Measurements from ENCODE around the gene SLC17A3.

The SLC17A3 gene

GRCh38 chr6:25900843-25901242 is 26.8 kb upstream of the SLC17A3 start:
- Histone ChIP-seq H3K9ac (ENCODE audit: low read length) (no peak overlapping the region), H3F3A (ENCODE audit: insufficient read depth, low read length) (no peaks in the 10 kb centered on the region), H3K9me2 (replicated peaks; ENCODE audit: insufficient read depth, low read length) (no peaks in the 10 kb centered on the region), H3K9me3 (replicated peaks; ENCODE audit: insufficient read depth, low read length) (no peaks in the 10 kb centered on the region), H2AFZ (ENCODE audit: low read length) (no peak overlapping the region), H3K27me3 (replicated peaks; ENCODE audit: insufficient read depth, low read length) (no peaks in the 10 kb centered on the region), H3K79me2 (ENCODE audit: low read length) (no peaks in the 10 kb centered on the region), H3K27ac (ENCODE audit: low read length) (no peak overlapping the region), H3K4me1 (ENCODE audit: low read length) (no peaks in the 10 kb centered on the region), H4K20me1 (ENCODE audit: insufficient read depth, low read length) (no peaks in the 10 kb centered on the region), H3K4me3 (ENCODE audit: low read length) (no peak overlapping the region), H3K4me2 (ENCODE audit: low read depth, low read length) (no peak overlapping the region), H3K36me3 (replicated peaks; ENCODE audit: insufficient read depth, low read length) (no peaks in the 10 kb centered on the region)
- TF ChIP-seq EZH2 (optimal IDR thresholded peaks at IDR 0.05; ENCODE audit: low read depth, low read length) (no peak), EZH2phosphoT487 (IDR thresholded peaks at IDR 0.05; ENCODE audit: low read length) (no peak), CTCF (IDR thresholded peaks at IDR 0.05; ENCODE audit: low read length) (no peak)
- DNase-seq, result no peak

GRCh38 chr6:25899580-25900408 is 25.8 kb upstream of the SLC17A3 start:
- H4K20me1 ChIP-seq (ENCODE audit: insufficient read depth, low read length), result no peaks in the 10 kb centered on the region
- H2AFZ ChIP-seq (ENCODE audit: low read length), result no peak overlapping the region
- no peaks in the 10 kb centered on the region for H3K4me1 ChIP-seq (ENCODE audit: low read length)
- TF ChIP-seq EZH2 (optimal IDR thresholded peaks at IDR 0.05; ENCODE audit: low read depth, low read length), result no peak
- H3K9me2 ChIP-seq (replicated peaks; ENCODE audit: insufficient read depth, low read length), result no peaks in the 10 kb centered on the region
- no peaks in the 10 kb centered on the region for H3K27me3 ChIP-seq (replicated peaks; ENCODE audit: insufficient read depth, low read length)
- no peak overlapping the region for H3K27ac ChIP-seq (ENCODE audit: low read length)
- no peaks in the 10 kb centered on the region for H3K9me3 ChIP-seq (replicated peaks; ENCODE audit: insufficient read depth, low read length)
- H3K4me2 ChIP-seq (ENCODE audit: low read depth, low read length), result no peak overlapping the region
- H3K9ac ChIP-seq (ENCODE audit: low read length), result no peak overlapping the region
- DNase-seq, result no peak
- no peaks in the 10 kb centered on the region for H3K79me2 ChIP-seq (ENCODE audit: low read length)
- H3K36me3 ChIP-seq (replicated peaks; ENCODE audit: insufficient read depth, low read length), result no peaks in the 10 kb centered on the region
- no peak overlapping the region for H3K4me3 ChIP-seq (ENCODE audit: low read length)
- no peaks in the 10 kb centered on the region for H3F3A ChIP-seq (ENCODE audit: insufficient read depth, low read length)

- no peaks in the 10 kb centered on the region for H3K27me3 ChIP-seq (replicated peaks; ENCODE audit: insufficient read depth, low read length)
- H3K4me3 ChIP-seq (ENCODE audit: low read length), result no peak overlapping the region
- DNase-seq, result no peak
- H2AFZ ChIP-seq (ENCODE audit: low read length), result no peak overlapping the region
- no peaks in the 10 kb centered on the region for H3K9me3 ChIP-seq (replicated peaks; ENCODE audit: insufficient read depth, low read length)
- no peaks in the 10 kb centered on the region for H3K79me2 ChIP-seq (ENCODE audit: low read length)
- no peak overlapping the region for H3K9ac ChIP-seq (ENCODE audit: low read length)
- H3K9me2 ChIP-seq (replicated peaks; ENCODE audit: insufficient read depth, low read length), result no peaks in the 10 kb centered on the region
- no peak overlapping the region for H3K4me2 ChIP-seq (ENCODE audit: low read depth, low read length)
- H3K36me3 ChIP-seq (replicated peaks; ENCODE audit: insufficient read depth, low read length), result no peaks in the 10 kb centered on the region
- TF ChIP-seq CTCF (IDR thresholded peaks at IDR 0.05; ENCODE audit: low read length), result no peak
- TF ChIP-seq EZH2phosphoT487 (IDR thresholded peaks at IDR 0.05; ENCODE audit: low read length), result no peak
- no peak for TF ChIP-seq EZH2 (optimal IDR thresholded peaks at IDR 0.05; ENCODE audit: low read depth, low read length)
- H3K4me1 ChIP-seq (ENCODE audit: low read length), result no peaks in the 10 kb centered on the region
- H3F3A ChIP-seq (ENCODE audit: insufficient read depth, low read length), result no peaks in the 10 kb centered on the region
- H3K27ac ChIP-seq (ENCODE audit: low read length), result no peak overlapping the region
- H4K20me1 ChIP-seq (ENCODE audit: insufficient read depth, low read length), result no peaks in the 10 kb centered on the region
These were observed 25.1 kb upstream of the SLC17A3 start for GRCh38 chr6:25899123-25899522.

All from MM.1S (cell line).